Measurements from ENCODE around the gene ANKRD60. TPM values are rescaled to one million over a fixed set of nuclear protein-coding genes. Genes with fewer than 3 reads are reported as not detected.
A peak's percentile ranks its signal among the peaks of the same experiment; 100 is the strongest.

Gene ANKRD60
- total RNA-seq, 1 experiment from 2014 or later: not detected

DNA sequence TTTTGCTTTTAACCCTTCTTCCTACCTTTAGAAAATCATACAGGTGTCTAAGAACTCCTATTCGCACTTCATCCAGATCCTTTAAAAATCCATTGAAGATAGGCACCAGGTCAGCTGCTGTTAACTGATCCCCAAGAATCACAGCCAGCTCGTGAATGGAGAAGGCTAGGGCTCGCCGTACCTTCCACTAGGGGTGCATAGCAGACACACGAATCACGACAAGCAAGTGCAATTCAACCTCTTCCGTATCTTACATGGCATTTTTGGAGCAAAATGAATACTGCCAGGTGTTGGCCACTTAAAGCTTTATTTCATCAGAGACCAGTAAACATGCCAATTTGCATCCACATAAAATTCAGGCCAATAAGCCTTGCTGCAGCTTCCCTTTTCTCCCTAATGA, 10.8 kb upstream of the ANKRD60 start:
- Histone ChIP-seq H3K27me3 (replicated peaks; ENCODE audit: insufficient read depth, low read depth, low read length, poor library complexity) (no peaks in the 10 kb centered on the region), H3K36me3 (ENCODE audit: insufficient read depth, low read length, poor library complexity, severe bottlenecking) (peaks cover 5% of the 10 kb centered on the region), H3K27ac (ENCODE audit: low read depth, low read length, poor library complexity, severe bottlenecking) (no peak overlapping the region), H3K4me3 (ENCODE audit: low read depth, low read length, poor library complexity, severe bottlenecking) (no peak overlapping the region), H3K4me1 (ENCODE audit: insufficient read depth, low read length, poor library complexity, severe bottlenecking) (no peaks in the 10 kb centered on the region), H3K9me3 (ENCODE audit: low read depth, low read length, poor library complexity, severe bottlenecking) (no peaks in the 10 kb centered on the region)
- ChIA-PET POLR2A (ENCODE audit: low non-redundant PET) (no interaction called here), CTCF (no interaction called here)
- intact Hi-C loops (cut with micrococcal nuclease; ENCODE audit: unreplicated experiment): loop anchor here (10.0 kb wide), 1 partner anchor 616 kb away; the partner anchor contains the start of genes GNAS and GNAS-AS1
- no TSS peak for BruUV-seq (replicated peaks)
- TF ChIP-seq, protein P1, sequence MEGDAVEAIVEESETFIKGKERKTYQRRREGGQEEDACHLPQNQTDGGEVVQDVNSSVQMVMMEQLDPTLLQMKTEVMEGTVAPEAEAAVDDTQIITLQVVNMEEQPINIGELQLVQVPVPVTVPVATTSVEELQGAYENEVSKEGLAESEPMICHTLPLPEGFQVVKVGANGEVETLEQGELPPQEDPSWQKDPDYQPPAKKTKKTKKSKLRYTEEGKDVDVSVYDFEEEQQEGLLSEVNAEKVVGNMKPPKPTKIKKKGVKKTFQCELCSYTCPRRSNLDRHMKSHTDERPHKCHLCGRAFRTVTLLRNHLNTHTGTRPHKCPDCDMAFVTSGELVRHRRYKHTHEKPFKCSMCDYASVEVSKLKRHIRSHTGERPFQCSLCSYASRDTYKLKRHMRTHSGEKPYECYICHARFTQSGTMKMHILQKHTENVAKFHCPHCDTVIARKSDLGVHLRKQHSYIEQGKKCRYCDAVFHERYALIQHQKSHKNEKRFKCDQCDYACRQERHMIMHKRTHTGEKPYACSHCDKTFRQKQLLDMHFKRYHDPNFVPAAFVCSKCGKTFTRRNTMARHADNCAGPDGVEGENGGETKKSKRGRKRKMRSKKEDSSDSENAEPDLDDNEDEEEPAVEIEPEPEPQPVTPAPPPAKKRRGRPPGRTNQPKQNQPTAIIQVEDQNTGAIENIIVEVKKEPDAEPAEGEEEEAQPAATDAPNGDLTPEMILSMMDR (conservative IDR thresholded peaks at IDR 0.05; ENCODE audit: low read depth, low read length): no peak
- TF ChIP-seq EZH2 (IDR thresholded peaks at IDR 0.05; ENCODE audit: borderline replicate concordance, low read depth, low read length, poor library complexity, severe bottlenecking): no peak
- DNase-seq (ENCODE audit: low spot score): no peak

DNA sequence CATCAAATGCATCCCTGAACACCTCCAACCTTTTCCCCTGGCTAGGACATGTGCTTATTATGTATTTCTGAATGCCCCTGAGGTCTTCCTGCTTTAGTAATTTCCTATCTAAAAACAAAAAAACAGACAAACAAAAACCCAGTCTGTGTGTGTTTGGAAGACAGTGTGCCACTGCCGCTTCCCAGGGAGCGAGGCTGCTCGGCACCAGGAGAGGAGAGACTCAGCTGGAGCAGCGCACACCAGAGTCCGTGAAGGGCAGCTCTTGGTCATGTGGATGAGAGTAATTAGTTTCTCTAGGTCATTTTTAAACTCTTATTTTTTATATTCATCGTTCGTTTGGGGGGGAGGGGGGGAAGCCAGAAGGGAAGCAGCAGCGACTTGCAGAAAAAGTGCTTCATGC, 10.0 kb upstream of the ANKRD60 start:
- H3K4me1 ChIP-seq (ENCODE audit: insufficient read depth, low read length, poor library complexity, severe bottlenecking): no peaks in the 10 kb centered on the region
- no peak for DNase-seq (ENCODE audit: low spot score)
- TF ChIP-seq, protein P1 (conservative IDR thresholded peaks at IDR 0.05; ENCODE audit: low read depth, low read length): no peak
- TF ChIP-seq EZH2 (IDR thresholded peaks at IDR 0.05; ENCODE audit: borderline replicate concordance, low read depth, low read length, poor library complexity, severe bottlenecking): no peak
- no peaks in the 10 kb centered on the region for H3K27me3 ChIP-seq (replicated peaks; ENCODE audit: insufficient read depth, low read depth, low read length, poor library complexity)
- no peak overlapping the region for H3K4me3 ChIP-seq (ENCODE audit: low read depth, low read length, poor library complexity, severe bottlenecking)
- intact Hi-C loops (cut with micrococcal nuclease; ENCODE audit: unreplicated experiment): loop anchor here (10.0 kb wide), 1 partner anchor 616 kb away; the partner anchor contains the start of genes GNAS and GNAS-AS1
- ChIA-PET POLR2A (ENCODE audit: low non-redundant PET) (no interaction called here), CTCF (no interaction called here)
- no TSS peak for BruUV-seq (replicated peaks)
- H3K9me3 ChIP-seq (ENCODE audit: low read depth, low read length, poor library complexity, severe bottlenecking): no peaks in the 10 kb centered on the region
- peaks cover 5% of the 10 kb centered on the region for H3K36me3 ChIP-seq (ENCODE audit: insufficient read depth, low read length, poor library complexity, severe bottlenecking)
- H3K27ac ChIP-seq (ENCODE audit: low read depth, low read length, poor library complexity, severe bottlenecking): no peak overlapping the region

DNA sequence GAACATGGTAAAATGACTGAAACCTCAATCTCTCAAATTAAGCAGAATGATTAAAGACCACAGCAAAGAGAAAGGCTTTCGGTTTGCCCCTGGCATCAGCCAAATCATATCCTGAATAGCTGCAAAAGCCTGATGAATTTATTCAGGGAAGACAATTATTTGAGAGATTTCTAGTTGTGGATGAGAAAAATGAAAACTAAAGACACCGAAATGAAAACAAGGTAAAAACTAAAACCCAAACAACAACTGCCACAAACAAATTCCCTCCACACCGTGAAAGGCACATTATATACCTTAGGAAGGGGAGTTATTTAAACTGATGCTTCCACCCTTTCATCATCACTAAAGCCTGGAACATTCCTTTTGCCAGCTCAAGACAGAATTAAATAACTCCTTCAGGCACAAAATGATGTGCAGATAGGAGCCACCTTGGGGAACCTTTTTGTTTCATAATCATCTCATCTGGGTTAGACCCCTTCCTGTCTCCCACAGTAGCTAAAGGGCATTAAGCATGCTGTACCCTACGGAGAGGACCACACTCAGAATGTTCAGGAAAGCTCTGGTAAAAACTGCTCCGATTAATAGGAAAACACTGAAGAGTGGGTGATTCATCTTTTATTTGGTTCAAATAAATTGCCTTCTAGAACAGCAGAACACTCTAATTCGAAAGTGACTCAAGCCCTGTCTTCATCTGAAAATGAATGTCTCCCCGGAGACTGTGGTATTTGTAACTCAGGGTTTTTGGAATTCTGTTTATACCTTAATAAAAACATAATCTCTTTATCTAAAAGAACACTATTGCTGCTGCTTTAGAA, 9.1 kb upstream of the ANKRD60 start:
- TF ChIP-seq EZH2 (IDR thresholded peaks at IDR 0.05; ENCODE audit: borderline replicate concordance, low read depth, low read length, poor library complexity, severe bottlenecking): no peak
- TF ChIP-seq, protein P1 (conservative IDR thresholded peaks at IDR 0.05; ENCODE audit: low read depth, low read length): no peak
- ChIA-PET CTCF (no interaction called here), POLR2A (ENCODE audit: low non-redundant PET) (no interaction called here)
- no TSS peak for BruUV-seq (replicated peaks)
- intact Hi-C loops (cut with micrococcal nuclease; ENCODE audit: unreplicated experiment): loop anchor here (2.0 to 10.0 kb wide), 3 partner anchors 209 to 617 kb away; partner anchors contain the start of genes GNAS, GNAS-AS1 and STX16
- Histone ChIP-seq H3K4me1 (ENCODE audit: insufficient read depth, low read length, poor library complexity, severe bottlenecking) (no peaks in the 10 kb centered on the region), H3K27ac (ENCODE audit: low read depth, low read length, poor library complexity, severe bottlenecking) (no peak overlapping the region), H3K4me3 (ENCODE audit: low read depth, low read length, poor library complexity, severe bottlenecking) (peak overlapping the region; percentile 43), H3K27me3 (replicated peaks; ENCODE audit: insufficient read depth, low read depth, low read length, poor library complexity) (no peaks in the 10 kb centered on the region), H3K36me3 (ENCODE audit: insufficient read depth, low read length, poor library complexity, severe bottlenecking) (no peaks in the 10 kb centered on the region), H3K9me3 (ENCODE audit: low read depth, low read length, poor library complexity, severe bottlenecking) (no peaks in the 10 kb centered on the region)
- peak; percentile 18 for DNase-seq (ENCODE audit: low spot score)

Measured in A673 (cell line).